Breast epithelium (tissue), 4 donors: ENCODE measurements around the gene ELP2. TPM values are rescaled to one million over a fixed set of nuclear protein-coding genes. Genes with fewer than 3 reads are reported as not detected.
"Not testable (repeated sequence)": the region's sequence is repeated elsewhere in the genome, so short reads cannot be mapped to it uniquely, and the experiment has no call there.

Experiments
- DNase-seq, 2 donors: peaks; one replicate each; pipeline ENCODE4 v3.0.0-alpha.2; 2019; ENCODE audit warnings: low spot score in 2 of 2
- H3K27ac ChIP-seq, 2 donors: fragments of 200-600 bp; sonication (generic) in 1 of 2; one replicate each; pipeline ENCODE4 v1.5.1; 2016 to 2019; ENCODE audit warnings: mild to moderate bottlenecking in 1 of 2
- H3K27me3 ChIP-seq, 2 donors: fragments of 200-600 bp; sonication (generic) in 1 of 2; one replicate each; pipeline versions ENCODE4 v1.5.1 to v1.6.0; 2017 to 2019; ENCODE audit warnings: control low read depth in 1 of 2, mild to moderate bottlenecking in 1 of 2
- H3K36me3 ChIP-seq: fragments of 200-600 bp; one replicate; pipeline ENCODE4 v1.5.1; 2019
- H3K4me1 ChIP-seq, 2 donors: fragments of 200-600 bp; sonication (generic); one replicate each; pipeline ENCODE4 v1.5.1; 2016 to 2019; ENCODE audit warnings: control low read depth in 1 of 2
- H3K4me3 ChIP-seq, 3 donors: fragments of 200-600 bp; sonication (generic); 1 replicate in 2 of 3; 2 replicates in 1 of 3; pipeline ENCODE4 v1.5.1; 2016 to 2019; ENCODE audit warnings: mild to moderate bottlenecking in 3 of 3, moderate library complexity in 2 of 3
- H3K9me3 ChIP-seq, 2 donors: fragments of 200-600 bp; sonication (generic) in 1 of 2; one replicate each; pipeline ENCODE4 v1.5.1; 2016 to 2019; ENCODE audit warnings: control low read depth in 1 of 2
- CTCF ChIP-seq, 3 donors: fragments of 450-650 bp; IDR thresholded peaks; one replicate each; pipeline ENCODE4 v1.5.1; 2016 to 2017; ENCODE audit warnings: antibody characterized with exemption in 3 of 3, mild to moderate bottlenecking in 3 of 3, moderate library complexity in 3 of 3
- POLR2A ChIP-seq: fragments of 450-650 bp; IDR thresholded peaks from one replicate; pipeline ENCODE4 v1.6.1; 2016; ENCODE audit warnings: antibody characterized with exemption, mild to moderate bottlenecking, moderate library complexity
- POLR2AphosphoS5 ChIP-seq, 3 donors: sonication (generic); formaldehyde crosslinking; IDR thresholded peaks; one replicate each; pipeline ENCODE4 v1.6.1; 2017; ENCODE audit warnings: antibody characterized with exemption in 3 of 3
- intact Hi-C: fragments of 100-400 bp; cut with DNase I; formaldehyde crosslinking; loops from one replicate; pipeline ENCODE4 v1.15.1; 2023; ENCODE audit warnings: low total_unique reads
- total RNA-seq, 3 donors: library from RNA; depleted of rRNA; stranded (reverse); fragments of >200 nt; gene quantifications; one replicate each; pipeline ENCODE4 v1.1.0, GENCODE V29; 2016

ELP2 gene
- total RNA-seq: 100 to 1,000 TPM in 2 of 3 donors, 10 to 100 TPM in 1; 66.9 to 165 (median 139) TPM

DNA sequence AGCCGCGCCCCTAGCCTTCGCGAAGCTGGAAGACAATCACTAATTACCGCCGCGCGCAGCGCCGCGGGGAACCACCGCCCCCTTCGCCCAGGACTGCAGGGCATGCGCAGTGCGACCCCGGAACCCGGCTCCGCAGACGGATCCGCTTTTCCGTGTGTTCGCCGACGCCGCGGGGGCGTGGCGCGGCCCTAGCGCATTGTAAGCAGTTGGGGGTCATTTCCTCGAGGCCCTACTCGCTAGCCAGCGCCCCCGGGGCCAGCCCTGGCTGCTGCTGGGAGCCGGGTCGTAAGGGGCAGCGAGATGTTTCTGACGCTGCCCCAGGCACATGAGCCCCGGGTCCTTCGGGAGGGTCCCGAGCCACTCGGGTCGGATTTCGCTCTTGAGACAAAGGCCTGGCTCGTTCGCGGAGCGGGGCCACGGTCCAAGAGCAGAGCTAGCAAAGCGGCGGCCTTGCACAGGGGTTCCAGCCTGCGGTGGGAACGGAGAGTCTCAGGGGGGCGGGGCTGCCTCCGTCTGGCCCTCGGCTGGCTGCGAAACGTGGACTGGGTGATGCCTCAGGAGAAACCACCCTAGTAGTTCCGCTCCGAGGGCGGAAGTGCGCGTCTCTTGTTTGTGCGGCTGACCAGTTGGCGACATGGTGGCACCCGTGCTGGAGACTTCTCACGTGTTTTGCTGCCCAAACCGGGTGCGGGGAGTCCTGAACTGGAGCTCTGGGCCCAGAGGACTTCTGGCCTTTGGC, at the start of gene ELP2, which contains the start of gene SLC39A6:
ELP2 (plus strand) TSS at position 600 of the 739 bp plus-strand sequence; CDS start at position 635, 35 bp downstream.
SLC39A6 (minus strand) TSS at position 41 of the 739 bp plus-strand sequence. CDS start 2,333 bp downstream, outside the sequence.
- Histone ChIP-seq H3K4me1 (peaks cover 0 to 9% of the 10 kb centered on the region in 2 donors), H3K9me3 (no peaks in the 10 kb centered on the region), H3K27me3 (no peaks in the 10 kb centered on the region), H3K36me3 (no peaks in the 10 kb centered on the region), H3K4me3 (peak within 1 kb of the TSS; percentile 81 to 90 (median 89)), H3K27ac (peak within 1 kb of the TSS; percentile 97 to 98)
- intact Hi-C loops: loop anchor here (10.0 kb wide), 1 partner anchor 495 kb away; no protein-coding TSS in a partner anchor
- DNase-seq: peak; percentile 94 to 96
- TF ChIP-seq POLR2A: peak; percentile 43
- TF ChIP-seq POLR2AphosphoS5 (IDR thresholded peaks at IDR 0.05): peak; percentile 42 to 89 (median 68)
- no peak for TF ChIP-seq CTCF (IDR thresholded peaks at IDR 0.05)

GRCh38 chr18:36081118-36081517, 48.6 kb upstream of the ELP2 start:
- H3K4me3 ChIP-seq, DNase-seq, H3K36me3 ChIP-seq, H3K27me3 ChIP-seq, intact Hi-C loops, H3K27ac ChIP-seq, H3K9me3 ChIP-seq, H3K4me1 ChIP-seq: not testable (repeated sequence)

DNA sequence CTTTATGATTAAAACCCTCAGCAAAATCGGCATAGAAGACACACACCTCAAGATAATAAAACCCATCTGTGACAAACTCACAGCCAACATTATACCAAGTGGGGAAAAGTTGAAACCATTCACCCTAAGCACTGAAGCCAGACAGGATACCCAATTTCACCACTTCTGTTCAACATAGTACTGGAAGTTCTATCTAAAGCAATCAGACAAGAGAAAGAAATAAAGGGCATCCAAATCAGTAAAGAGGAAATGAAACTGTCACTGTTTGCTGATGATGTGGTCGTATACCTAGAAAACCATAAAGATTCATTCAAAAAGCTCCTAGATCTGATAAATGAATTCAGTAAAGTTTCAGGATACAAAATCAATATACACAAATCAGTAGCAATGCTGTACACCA, 46.0 kb upstream of the ELP2 start:
- no peak for DNase-seq
- H3K4me1 ChIP-seq: no peaks in the 10 kb centered on the region
- no peak for TF ChIP-seq POLR2A
- TF ChIP-seq POLR2AphosphoS5 (IDR thresholded peaks at IDR 0.05): no peak
- TF ChIP-seq CTCF (IDR thresholded peaks at IDR 0.05): no peak
- peaks cover 0 to 3% of the 10 kb centered on the region in 2 donors for H3K27me3 ChIP-seq
- H3K36me3 ChIP-seq: no peaks in the 10 kb centered on the region
- H3K9me3 ChIP-seq: no peaks in the 10 kb centered on the region
- intact Hi-C loops: no loop called here
- no peak overlapping the region for H3K4me3 ChIP-seq
- H3K27ac ChIP-seq: no peak overlapping the region

DNA sequence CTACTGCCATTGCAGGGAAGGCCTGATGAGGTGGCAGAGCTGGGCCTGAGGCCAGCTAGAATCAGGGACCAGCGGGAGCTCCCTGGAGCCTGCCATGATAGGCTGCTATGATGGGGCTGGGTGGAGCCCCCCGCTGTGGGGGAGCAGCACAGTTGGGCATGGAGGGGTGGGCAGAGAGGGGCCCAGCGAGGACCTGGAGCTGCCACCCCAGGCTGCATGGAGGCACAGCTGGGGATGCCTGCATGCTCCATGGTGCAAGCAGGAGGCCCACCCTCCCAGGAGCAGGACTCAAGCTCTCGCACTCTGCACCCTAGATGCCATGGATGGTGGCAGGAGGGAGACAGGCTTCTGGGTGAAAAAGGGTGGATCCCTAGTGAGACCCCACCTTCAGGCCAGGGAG, 44.5 kb upstream of the ELP2 start:
- no peak for TF ChIP-seq POLR2A
- TF ChIP-seq POLR2AphosphoS5 (IDR thresholded peaks at IDR 0.05): no peak
- no peak for TF ChIP-seq CTCF (IDR thresholded peaks at IDR 0.05)
- intact Hi-C loops: no loop called here
- Histone ChIP-seq H3K4me3 (no peak overlapping the region), H3K36me3 (no peaks in the 10 kb centered on the region), H3K27ac (no peak overlapping the region), H3K4me1 (no peaks in the 10 kb centered on the region), H3K27me3 (peaks cover 0 to 3% of the 10 kb centered on the region in 2 donors), H3K9me3 (no peaks in the 10 kb centered on the region)
- DNase-seq: no peak

DNA sequence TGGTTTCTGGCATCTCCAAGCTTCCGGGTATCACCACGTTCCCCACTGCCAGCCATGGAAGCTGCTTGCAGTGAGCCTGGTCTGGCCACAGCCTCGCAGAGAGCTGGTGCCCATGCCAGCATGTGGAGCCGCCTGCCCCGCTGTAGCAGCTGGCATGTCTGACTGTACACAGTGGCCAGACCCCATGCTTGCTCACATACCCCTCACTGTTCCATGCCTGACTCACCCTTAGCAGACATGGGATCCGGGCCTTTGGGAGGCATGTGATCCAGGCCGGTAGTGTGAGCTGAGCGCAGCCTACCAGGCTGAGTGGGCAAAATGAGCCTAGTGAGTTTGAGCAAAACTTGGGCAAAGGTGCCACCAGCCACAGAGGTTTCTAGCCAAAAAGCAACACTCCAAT, 43.5 kb upstream of the ELP2 start:
- H3K36me3 ChIP-seq: no peaks in the 10 kb centered on the region
- H3K27me3 ChIP-seq: peaks cover 0 to 3% of the 10 kb centered on the region in 2 donors
- no peak for DNase-seq
- H3K27ac ChIP-seq: no peak overlapping the region
- H3K4me1 ChIP-seq: no peaks in the 10 kb centered on the region
- H3K9me3 ChIP-seq: no peaks in the 10 kb centered on the region
- H3K4me3 ChIP-seq: no peak overlapping the region
- TF ChIP-seq POLR2AphosphoS5 (IDR thresholded peaks at IDR 0.05): no peak
- no peak for TF ChIP-seq CTCF (IDR thresholded peaks at IDR 0.05)
- no peak for TF ChIP-seq POLR2A
- intact Hi-C loops: no loop called here
